GM18520 (cell line): Measurements from ENCODE around the gene FAM174B.

ENCODE experiments used
- ATAC-seq: cut with Tn5 transposase; IDR thresholded peaks from one replicate; pipeline ENCODE4 v1.9.1; 2021; ENCODE audit not compliant: unreplicated experiment

Gene FAM174B

DNA sequence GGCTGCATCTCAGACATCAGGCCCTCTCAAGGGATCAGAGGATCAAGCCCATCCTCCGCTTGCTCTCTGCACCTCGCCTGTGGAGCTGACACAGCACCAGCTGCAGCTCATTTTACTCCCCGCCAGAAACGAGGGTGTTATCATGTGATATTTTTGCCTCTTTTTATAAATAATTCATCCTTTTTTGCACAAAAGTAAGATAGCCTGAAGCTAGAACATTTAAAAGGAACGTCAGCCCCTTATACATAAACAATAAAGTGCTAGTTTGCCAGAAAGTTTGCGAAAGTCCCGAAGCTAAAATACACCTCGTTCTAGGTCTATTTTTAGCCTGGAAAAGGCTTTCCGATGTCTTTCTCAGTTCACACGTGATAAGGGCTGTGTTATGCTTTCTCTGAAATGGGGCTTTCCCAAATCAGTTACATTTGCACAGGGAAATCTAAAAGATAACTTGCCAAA is 9.6 kb upstream of the FAM174B start:
- no peak for ATAC-seq

DNA sequence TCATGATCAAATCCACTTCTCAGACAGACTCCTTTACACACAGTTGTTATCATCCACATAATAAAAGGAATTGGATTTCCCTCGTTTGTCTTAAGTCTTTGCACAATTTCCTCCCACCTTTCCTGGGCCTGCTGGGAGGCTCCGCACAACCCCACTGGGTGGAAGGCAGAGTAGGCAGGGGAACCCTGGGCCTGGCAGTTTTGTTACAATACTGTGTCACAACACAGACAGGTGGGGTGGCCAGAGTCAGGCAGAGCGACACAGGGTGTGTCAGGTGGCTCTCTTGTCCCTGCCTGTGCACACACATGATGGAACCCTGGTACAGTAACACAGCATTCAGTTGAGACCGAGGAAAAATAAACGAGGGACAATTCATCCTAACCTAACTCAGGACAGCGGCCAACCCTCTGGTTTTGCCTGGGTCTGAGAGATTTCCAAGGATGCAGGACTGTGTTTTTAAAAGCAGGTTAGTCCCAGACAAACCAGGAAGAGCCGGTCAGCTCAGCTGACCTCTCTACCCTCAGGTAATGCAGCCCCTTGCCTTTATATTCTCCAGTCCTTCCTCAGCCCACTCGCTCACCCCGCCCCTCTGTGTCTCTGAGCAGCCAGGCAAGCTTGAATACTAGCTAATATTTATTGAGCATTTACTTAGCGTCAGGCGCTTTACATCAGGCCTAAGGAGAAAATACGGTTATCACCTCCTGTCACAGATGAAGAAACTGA is 8.8 kb upstream of the FAM174B start:
- no peak for ATAC-seq

GRCh38 chr15:92663250-92663951 is 7.8 kb upstream of the FAM174B start:
- ATAC-seq, result no peak

DNA sequence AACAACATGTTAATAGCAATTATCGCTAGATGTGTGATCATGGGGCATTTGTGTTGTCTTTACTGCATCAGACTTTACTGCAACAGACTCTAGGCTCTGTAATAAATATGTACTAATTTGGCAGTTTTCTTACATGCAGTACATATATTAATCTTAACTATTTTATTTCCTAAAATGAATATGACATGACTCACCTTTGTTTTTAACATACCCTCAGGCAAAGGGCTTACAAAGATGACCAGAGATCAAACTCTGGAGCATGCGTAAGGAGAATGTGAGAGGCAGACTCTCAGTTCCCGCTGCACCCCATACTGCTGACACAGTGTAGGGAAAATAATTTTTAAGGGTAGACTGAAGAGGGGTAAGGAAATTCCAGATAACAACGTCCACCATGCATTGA is 7.2 kb upstream of the FAM174B start:
- no peak for ATAC-seq

DNA sequence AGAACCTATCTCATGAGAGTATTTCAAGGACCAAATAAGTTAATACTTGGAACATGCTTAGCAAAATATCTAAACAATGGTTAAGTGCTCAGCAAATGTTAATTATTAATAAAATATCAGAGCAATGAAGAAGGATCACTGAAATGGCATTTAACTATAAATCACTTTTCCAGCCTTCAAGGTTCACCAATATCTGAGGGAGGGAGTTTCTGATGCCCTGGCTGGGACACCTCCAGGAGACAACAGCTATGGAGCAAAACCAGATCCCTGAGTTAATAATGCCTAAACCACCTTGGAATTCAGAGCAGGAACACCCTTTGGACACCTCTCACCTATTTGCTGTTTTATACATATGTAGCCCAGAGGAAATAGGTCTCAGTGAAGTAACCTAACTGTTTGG is 6.4 kb upstream of the FAM174B start:
- no peak for ATAC-seq

GRCh38 chr15:92661069-92661468 is 5.5 kb upstream of the FAM174B start:
- no peak for ATAC-seq

DNA sequence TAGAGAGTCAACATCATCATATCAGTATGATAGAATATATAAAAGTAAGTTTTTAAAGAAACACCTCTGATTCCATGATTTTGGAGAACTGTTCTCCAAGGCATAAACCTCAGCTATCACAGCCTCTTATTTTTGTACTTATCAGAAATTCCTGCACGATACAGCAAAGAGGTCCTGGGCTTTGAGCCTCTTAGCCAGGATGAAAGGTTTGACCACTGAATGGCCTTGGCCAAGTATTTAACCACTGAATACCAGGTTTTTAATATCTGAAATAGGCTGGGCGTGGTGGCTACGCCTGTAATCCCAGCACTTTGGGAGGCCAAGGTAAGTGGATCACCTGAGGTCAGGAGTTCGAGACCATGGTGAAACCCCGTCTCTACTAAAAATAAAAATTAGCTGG is 1.9 kb upstream of the FAM174B start:
- ATAC-seq, result no peak

GRCh38 chr15:92656089-92656488 is 514 bp upstream of the FAM174B start:
- ATAC-seq, result no peak

DNA sequence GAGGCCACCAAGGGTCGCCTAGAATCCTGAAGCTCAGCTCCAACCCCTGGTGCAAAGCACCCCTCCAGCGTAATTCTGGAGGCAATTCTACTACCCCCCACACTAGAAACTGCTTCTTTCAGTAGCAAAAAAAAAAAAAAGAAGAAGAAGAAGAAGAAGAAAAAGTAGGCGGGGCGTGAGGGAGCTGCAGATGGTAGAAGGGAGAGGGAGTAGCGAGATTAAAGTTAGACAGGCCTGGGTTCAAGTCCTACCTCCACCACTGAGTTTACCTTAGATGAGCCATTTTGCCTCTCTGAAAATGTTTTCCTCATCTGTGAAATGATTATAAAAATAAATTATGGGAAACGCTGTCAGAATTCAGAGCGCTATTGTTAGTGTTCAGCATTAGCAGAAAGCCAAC is 913 bp downstream of the FAM174B start:
- no peak for ATAC-seq

DNA sequence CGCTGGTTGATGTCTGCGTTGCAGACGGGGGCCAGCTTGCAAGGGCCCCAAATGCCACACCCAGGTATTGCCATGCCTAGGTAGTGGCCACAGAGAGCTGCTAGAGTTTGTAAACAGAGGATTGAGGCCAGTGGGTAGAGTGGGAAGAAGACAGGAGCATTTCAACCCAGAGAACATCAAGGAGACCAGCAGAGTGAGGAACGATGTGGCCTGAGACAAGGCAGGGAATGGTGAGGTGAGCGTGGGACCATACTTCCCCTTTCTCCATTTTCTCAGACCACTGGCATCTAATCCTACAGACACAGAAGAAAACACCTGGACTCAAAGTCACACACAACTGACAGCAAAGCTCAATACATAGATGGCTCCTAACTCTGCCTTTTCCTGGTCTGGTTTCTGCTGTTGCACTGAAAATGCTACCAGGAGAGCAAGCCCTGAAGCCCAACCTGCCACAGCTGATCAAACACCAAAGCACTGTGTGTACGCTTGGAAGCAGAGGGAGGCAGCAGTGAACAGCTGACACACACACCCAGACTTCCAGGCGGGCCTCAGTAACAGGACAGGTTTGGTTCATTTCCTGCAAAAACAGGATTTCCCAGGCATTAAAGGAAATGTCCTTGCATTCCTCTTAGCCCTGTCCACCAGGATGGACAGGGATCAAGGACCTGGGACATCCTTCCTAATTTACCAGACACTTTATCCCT is 1.6 kb downstream of the FAM174B start:
- no peak for ATAC-seq

DNA sequence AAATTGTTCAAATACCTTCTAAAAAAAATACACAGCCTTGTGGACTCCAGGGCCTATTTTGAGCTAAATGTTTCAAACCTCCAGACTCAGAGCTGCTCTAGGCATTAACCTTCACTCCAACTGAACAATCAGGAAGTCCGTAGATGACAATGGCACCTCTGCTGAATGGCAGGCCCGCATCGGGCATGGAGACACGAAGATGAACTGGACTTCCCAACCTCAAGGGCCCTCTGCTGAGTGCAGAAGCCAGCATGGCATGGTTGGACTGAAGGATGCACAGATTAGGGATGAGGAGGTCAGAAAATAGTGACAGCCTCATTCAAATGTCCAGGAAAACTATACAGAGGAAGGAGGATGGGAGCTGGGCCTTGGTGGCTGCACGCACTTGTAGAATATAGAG is 2.2 kb downstream of the FAM174B start:
- ATAC-seq, result no peak

DNA sequence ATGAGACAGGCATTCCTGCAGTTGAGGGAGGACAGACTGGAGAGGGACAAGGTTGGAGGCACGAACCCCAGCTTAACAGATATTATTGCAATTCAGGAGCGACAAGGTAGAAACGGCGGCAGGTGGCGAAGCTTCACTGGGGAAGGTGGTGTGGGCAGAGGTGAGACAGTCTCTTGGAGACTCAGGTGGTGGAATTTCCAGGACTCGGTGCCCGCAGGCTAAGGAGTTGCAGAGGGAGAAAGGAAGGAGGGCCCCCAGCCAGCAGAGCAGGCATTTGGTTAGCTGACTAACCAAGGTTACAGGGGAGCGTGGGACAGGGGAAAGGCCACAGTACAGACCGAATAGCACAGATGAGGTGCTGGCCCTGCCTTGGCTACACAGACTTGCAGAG is 3.0 kb downstream of the FAM174B start:
- no peak for ATAC-seq

DNA sequence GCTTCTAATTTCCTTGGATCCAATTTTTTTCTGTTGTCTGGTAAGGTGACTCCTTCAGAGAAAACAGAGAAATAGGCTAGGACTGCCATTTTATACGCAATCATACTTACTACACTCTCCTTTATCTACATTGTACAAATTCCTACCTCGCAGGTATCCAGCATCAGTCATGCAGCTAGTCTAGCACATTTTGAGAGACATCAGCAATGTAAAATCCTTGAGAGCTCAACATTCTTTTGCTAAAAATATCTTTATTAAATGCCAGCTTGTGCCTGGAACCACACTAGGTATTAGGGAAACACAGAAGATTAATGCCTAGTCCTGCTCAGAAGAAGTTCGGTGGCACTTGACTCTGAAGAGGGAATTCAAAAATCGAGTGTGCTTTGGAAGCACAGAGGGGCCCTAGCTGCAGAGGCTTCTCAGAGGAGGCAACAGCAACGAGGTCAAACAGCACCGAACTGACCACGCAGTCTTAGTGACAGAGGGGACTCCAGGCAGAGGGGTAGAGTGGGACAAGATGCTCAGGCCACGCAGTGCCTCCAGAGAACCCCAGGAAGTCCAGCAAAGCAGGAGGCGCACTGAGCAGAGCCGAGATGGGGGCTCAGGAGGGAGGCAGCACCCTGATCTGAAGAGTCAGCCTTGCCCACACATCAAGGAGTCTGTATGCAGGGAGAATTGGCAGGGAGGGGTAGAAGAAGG is 3.5 kb downstream of the FAM174B start:
- ATAC-seq, result no peak

- no peak for ATAC-seq
Observed at GRCh38 chr15:92650966-92651365, 4.6 kb downstream of the FAM174B start.

DNA sequence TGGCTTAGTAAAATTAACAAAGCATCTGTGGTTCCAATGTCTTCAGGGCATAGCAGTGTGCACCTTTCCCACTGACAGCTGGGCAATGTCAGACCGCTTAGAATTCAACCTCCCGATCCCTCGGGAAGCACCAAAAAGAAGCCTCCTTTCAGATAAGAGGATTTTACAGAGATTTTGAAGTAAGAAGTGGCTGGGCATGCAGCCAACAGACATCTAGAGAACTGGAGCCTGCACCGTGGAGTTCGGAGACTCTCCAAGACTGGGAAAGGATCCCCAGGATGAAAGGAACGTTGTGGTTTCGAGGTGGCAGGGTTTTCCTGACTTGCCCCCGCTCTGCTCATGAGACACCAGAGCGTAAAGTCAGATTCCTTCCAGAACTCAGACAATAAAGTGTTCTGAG is 5.3 kb downstream of the FAM174B start:
- no peak for ATAC-seq

GRCh38 chr15:92648190-92648875 is 7.2 kb downstream of the FAM174B start:
- ATAC-seq, result no peak

GRCh38 chr15:92647467-92648163 is 8.0 kb downstream of the FAM174B start:
- ATAC-seq, result no peak

GRCh38 chr15:92646216-92646615 is 9.4 kb downstream of the FAM174B start:
- no peak for ATAC-seq

DNA sequence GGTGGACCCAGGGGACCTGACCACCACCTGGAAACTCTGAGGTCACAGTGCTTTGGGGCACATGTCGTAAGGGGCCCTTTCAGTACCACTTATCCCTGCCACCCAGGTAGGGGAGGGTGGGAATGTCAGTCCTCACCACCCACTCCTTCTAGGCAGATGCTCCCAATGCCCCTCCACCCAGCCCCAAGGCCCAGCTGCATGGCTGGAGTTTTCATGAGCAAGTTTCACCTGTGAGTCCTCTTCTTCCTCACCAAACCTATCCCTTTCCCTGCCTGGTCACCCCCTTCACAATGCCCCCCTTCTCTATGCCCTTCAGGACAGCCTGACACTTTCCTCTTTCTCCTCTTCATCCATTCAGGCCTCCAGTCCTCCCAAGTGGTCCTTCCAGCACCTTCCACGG is 9.8 kb downstream of the FAM174B start:
- ATAC-seq, result no peak

GRCh38 chr15:92645051-92645631 is 10.4 kb downstream of the FAM174B start:
- ATAC-seq, result no peak
